Pancreas (tissue), 10 donors: ENCODE data around the gene C2orf76. TPM values are rescaled to one million over a fixed set of nuclear protein-coding genes. Genes with fewer than 3 reads are reported as not detected.
"Not testable (repeated sequence)": the region's sequence is repeated elsewhere in the genome, so short reads cannot be mapped to it uniquely, and the experiment has no call there.

Experiments
- ATAC-seq, 4 donors: fragments of 200-7000 bp; cut with Tn5 transposase; one replicate each; pipeline versions ENCODE4 v1.8.0 to v1.9.1; 2020; ENCODE audit warnings: mild to moderate bottlenecking in 4 of 4, moderate library complexity in 4 of 4
- DNase-seq, 6 donors: peaks; one replicate each; pipeline ENCODE4 v3.0.0-alpha.2; 2020
- FAIRE-seq: peaks from 2 replicates; lab custom pipeline; 2012; peaks lifted over from hg19 to GRCh38; lab: Jason Lieb, UNC
- H3K27ac ChIP-seq, 4 donors: fragments of 200-600 bp; sonication (generic); 1 replicate in 3 of 4; 2 replicates in 1 of 4; pipeline versions ENCODE4 v1.5.0 to v1.8.0; 2020
- H3K27me3 ChIP-seq, 4 donors: fragments of 200-600 bp; one replicate each; pipeline ENCODE4 v1.8.0; 2021
- H3K36me3 ChIP-seq, 3 donors: fragments of 200-600 bp; sonication (generic) in 1 of 3; one replicate each; pipeline versions ENCODE4 v1.5.0 to v1.8.0; 2020 to 2021
- H3K4me1 ChIP-seq, 3 donors: fragments of 200-600 bp; one replicate each; pipeline ENCODE4 v1.8.0; 2021
- H3K4me3 ChIP-seq, 4 donors: fragments of 200-600 bp; sonication (generic) in 2 of 4; one replicate each; pipeline versions ENCODE4 v1.5.0 to v1.8.0; 2020 to 2021
- H3K9me3 ChIP-seq, 4 donors: fragments of 200-600 bp; one replicate each; pipeline ENCODE4 v1.8.0; 2021
- WGBS, 2 donors: extraction: QIAGEN DNeasy Blood & Tissue Kit; methylation state at CpG; one replicate each; pipeline ENCODE4 v1.1.7; 2013; 5-methylcytosine and 5-hydroxymethylcytosine counted together
- intact Hi-C, 3 donors: fragments of 100-400 bp; cut with DNase I; formaldehyde crosslinking; loops; one replicate each; pipeline versions ENCODE4 v1.11.1 to v1.14.2; 2022
- polyA plus RNA-seq, 2 donors: library from polyadenylated mRNA; stranded (reverse); fragments of 200-250 nt; gene quantifications; one replicate each; pipeline ENCODE4 v1.2.3, GENCODE V29; 2013
- total RNA-seq, 6 donors: library from RNA; stranded (reverse); fragmentation: NEBNext Ultra II Directional in 4 of 6; extraction: Animal tissue kit (Norgen Biotek cat#: 25700) in 4 of 6; gene quantifications; one replicate each; pipeline versions ENCODE4 v1.2.1 to v1.2.4, GENCODE V29; 2021 to 2023
- TF ChIP-seq, protein P1 (sequence below), 4 donors: fragments of 200-600 bp; sonication (generic) in 3 of 4; IDR thresholded peaks; one replicate each; pipeline versions ENCODE4 v1.5.0 to v1.8.0; 2021; ENCODE audit warnings: antibody characterized with exemption in 4 of 4
- donor health status: healthy with polysubstance abuse.
- donor health status: DM: no; HTN: no; CAD: no; lungs with moderate emphysema.
- donor health status: DM: no; HTN: no; CAD: no.
- donor health status: control.
- donor health status: control.
- donor health status: Bipolar disorder and iron deficiency.
- donor health status: DM: yes; HTN: yes; CAD: no.
- donor health status: DM: no; HTN: no; CAD: no.
- donor health status: DM: no; HTN: no; CAD: no.
- donor health status: DM: yes; HTN: yes; CAD: no.

C2orf76 gene
- total and polyA plus RNA-seq, 8 donors, result 3.8 to 12.0 (median 5.6) TPM

GRCh38 chr2:119408221-119408619 lies 41.6 kb upstream of the C2orf76 start:
- DNase-seq (no peak), ATAC-seq (peak; percentile 23 to 66 (median 64)), FAIRE-seq (no peak)
- Histone ChIP-seq H3K9me3 (no peaks in the 10 kb centered on the region), H3K27me3 (no peaks in the 10 kb centered on the region), H3K4me3 (no peak overlapping the region), H3K4me1 (peaks cover 0 to under 1% (median 0%) of the 10 kb centered on the region in 3 donors), H3K36me3 (no peaks in the 10 kb centered on the region), H3K27ac (no peak overlapping the region)
- WGBS, 2 donors, result 60 to 67% methylated on average over 5 of the region's 5 CpGs
- intact Hi-C loops, result loop anchor here in 2 of 3 donors (5.0 to 10.0 kb wide), 2 partner anchors 64 to 257 kb away; no protein-coding TSS in a partner anchor
- TF ChIP-seq, protein P1, sequence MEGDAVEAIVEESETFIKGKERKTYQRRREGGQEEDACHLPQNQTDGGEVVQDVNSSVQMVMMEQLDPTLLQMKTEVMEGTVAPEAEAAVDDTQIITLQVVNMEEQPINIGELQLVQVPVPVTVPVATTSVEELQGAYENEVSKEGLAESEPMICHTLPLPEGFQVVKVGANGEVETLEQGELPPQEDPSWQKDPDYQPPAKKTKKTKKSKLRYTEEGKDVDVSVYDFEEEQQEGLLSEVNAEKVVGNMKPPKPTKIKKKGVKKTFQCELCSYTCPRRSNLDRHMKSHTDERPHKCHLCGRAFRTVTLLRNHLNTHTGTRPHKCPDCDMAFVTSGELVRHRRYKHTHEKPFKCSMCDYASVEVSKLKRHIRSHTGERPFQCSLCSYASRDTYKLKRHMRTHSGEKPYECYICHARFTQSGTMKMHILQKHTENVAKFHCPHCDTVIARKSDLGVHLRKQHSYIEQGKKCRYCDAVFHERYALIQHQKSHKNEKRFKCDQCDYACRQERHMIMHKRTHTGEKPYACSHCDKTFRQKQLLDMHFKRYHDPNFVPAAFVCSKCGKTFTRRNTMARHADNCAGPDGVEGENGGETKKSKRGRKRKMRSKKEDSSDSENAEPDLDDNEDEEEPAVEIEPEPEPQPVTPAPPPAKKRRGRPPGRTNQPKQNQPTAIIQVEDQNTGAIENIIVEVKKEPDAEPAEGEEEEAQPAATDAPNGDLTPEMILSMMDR (IDR thresholded peaks at IDR 0.05), result no peak

DNA sequence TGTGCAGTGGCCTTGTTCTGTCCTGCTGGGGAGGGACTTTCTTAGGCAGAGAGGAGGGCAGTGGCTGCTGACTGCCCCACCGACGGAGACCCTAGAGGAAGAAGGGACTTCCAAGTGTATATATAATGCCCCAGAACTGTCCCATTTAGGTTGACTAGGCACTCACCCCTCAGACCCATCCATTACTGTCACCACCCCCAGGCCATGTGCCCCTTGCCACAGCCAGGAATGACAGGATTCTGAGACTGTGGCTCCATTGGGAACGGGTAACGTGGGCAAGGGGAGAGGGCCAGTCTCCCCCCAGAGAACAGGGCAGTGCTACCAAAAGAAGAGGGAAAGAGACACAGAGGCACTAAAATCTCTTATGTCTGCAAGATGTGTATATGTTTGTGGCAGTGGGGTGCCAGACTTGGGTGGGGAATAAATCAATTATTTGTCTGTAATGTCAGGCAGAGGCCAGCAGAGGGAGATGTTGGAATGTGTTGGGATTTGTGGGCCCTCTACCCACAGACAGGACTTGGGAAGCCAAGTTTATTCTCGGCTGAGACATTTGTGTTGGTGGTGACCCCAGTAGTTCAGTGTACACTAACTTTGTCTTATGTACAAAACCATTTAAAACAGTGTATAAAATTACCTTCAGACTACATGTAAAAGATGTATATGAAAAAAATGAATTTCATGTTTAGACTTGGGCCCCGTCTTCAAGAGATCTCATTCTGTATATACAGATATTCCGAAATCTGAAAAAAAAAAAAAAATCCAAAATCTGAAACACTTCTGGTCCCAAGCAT lies 41.0 kb upstream of the C2orf76 start:
- peak in 2 of 6 donors; percentile 34 to 63 for DNase-seq
- peak; percentile 23 for FAIRE-seq
- no peak overlapping the region for H3K27ac ChIP-seq

GRCh38 chr2:119405151-119405550 lies 38.5 kb upstream of the C2orf76 start:
- no peaks in the 10 kb centered on the region for H3K36me3 ChIP-seq
- intact Hi-C loops, result loop anchor here in 2 of 3 donors (5.0 to 10.0 kb wide), 2 partner anchors 67 to 260 kb away; no protein-coding TSS in a partner anchor
- 98 to 100% methylated on average over 2 of the region's 2 CpGs for WGBS, 2 donors
- ATAC-seq, result no peak
- no peak overlapping the region for H3K27ac ChIP-seq
- DNase-seq, result no peak
- H3K4me3 ChIP-seq, result no peak overlapping the region
- no peaks in the 10 kb centered on the region for H3K27me3 ChIP-seq
- no peak for FAIRE-seq
- H3K9me3 ChIP-seq, result no peaks in the 10 kb centered on the region
- TF ChIP-seq, protein P1 (IDR thresholded peaks at IDR 0.05), result no peak
- peaks cover 0 to 9% (median 6%) of the 10 kb centered on the region in 3 donors for H3K4me1 ChIP-seq

More for the DNA sequence above, 41.0 kb upstream of the C2orf76 start:
- 76 to 82% methylated on average over 7 of the region's 7 CpGs for WGBS, 2 donors
- intact Hi-C loops, result loop anchor here in 2 of 3 donors (2.0 to 10.0 kb wide), 3 partner anchors 65 to 257 kb away; no protein-coding TSS in a partner anchor
- Histone ChIP-seq H3K36me3 (no peaks in the 10 kb centered on the region), H3K4me1 (peaks cover 0 to 6% (median 5%) of the 10 kb centered on the region in 3 donors), H3K4me3 (no peak overlapping the region), H3K27me3 (no peaks in the 10 kb centered on the region), H3K9me3 (no peaks in the 10 kb centered on the region)
- TF ChIP-seq, protein P1 (IDR thresholded peaks at IDR 0.05), result peak; percentile 50 to 69 (median 66)
- peak; percentile 73 to 93 (median 90) for ATAC-seq

DNA sequence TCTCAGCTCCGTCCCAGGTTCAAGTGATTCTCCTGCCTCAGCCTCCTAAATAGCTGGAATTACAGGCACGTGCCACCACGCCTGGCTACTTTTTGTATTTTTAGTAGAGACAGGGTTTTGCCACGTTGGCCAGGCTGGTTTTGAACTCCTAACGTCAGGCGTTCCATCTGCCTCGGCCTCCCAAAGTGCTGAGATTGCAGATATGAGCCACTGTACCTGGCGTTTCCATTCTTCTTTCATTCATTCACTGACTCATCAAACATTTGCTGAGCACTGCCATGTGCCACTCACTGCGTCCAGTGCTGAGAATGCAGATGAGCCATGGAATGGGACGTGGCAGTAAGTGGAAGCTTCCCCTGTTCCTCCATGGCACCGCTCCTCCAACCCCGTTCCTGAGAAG lies 37.0 kb upstream of the C2orf76 start:
- not testable (repeated sequence) for H3K4me3 ChIP-seq, H3K36me3 ChIP-seq, DNase-seq, ATAC-seq, H3K4me1 ChIP-seq, FAIRE-seq, H3K27me3 ChIP-seq, H3K9me3 ChIP-seq
- intact Hi-C loops, result loop anchor here in 1 of 3 donors (10.0 kb wide), 1 partner anchor 261 kb away; no protein-coding TSS in a partner anchor
- peak overlapping the region in 2 of 4 donors; percentile 54 to 72 for H3K27ac ChIP-seq
- 90 to 93% methylated on average over 12 of the region's 12 CpGs for WGBS, 2 donors

DNA sequence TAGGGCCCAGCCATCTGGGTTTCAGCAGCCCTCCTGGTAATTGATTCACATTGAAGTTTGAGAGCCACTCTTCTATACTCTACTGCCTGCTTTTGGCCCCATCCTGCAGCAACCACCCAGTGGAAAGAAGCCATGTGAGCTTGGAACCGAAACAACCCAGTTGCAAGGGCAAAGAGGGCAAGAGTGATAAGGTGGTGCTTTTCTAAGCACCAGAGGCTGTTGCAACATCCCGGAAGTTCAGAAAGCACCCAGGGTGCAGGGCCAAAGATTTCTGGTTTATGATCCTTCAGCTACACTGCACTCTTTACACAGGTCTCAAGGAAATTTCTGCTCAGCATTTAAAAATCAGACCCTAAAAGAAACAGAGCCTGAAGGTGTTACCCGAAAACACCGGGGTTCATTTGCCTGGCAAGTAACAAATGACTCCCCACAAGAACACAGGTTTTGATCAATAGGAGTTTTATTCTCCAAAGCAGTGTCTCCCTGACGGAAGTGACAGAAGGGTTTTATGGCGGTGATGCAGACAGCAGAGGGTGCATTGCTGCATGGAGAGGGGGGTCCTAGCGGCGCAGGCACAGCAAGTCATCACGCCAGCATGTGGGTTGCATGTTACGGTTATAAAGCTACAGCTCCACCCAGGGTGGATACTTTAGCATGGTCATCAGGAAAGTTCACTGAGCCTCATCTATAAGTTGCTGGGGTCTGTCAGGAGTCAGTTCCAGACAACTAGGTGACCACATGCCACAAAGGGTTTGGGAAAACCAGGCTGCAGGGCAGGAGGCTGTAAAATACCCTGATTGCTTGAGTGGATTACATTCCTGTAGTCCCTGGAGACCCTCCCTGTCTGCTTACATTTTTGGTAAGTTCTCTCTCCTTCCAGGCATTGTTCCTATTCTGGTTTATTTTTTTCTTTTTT lies 36.3 kb upstream of the C2orf76 start:
- H3K4me3 ChIP-seq, result no peak overlapping the region
- DNase-seq (peak in 4 of 6 donors; percentile 54 to 81 (median 68)), ATAC-seq (peak; percentile 87 to 97 (median 93)), FAIRE-seq (no peak)
- intact Hi-C loops, result loop anchor here in 1 of 3 donors (10.0 kb wide), 1 partner anchor 262 kb away; no protein-coding TSS in a partner anchor
- WGBS, 2 donors, result 61 to 62% methylated on average over 10 of the region's 10 CpGs
- no peaks in the 10 kb centered on the region for H3K27me3 ChIP-seq
- no peaks in the 10 kb centered on the region for H3K9me3 ChIP-seq
- H3K4me1 ChIP-seq, result peaks cover 0 to 9% (median 6%) of the 10 kb centered on the region in 3 donors
- TF ChIP-seq, protein P1 (IDR thresholded peaks at IDR 0.05), result no peak
- peak overlapping the region in 2 of 4 donors; percentile 54 to 72 for H3K27ac ChIP-seq
- H3K36me3 ChIP-seq, result no peaks in the 10 kb centered on the region
